NK-92 (cell line): ENCODE measurements around the gene HCFC1.

Source experiments
- DNase-seq: peaks from one replicate; lab custom pipeline; 2025; ENCODE audit not compliant: unreplicated experiment; lab: John Stamatoyannopoulos, UW

The HCFC1 gene

DNA sequence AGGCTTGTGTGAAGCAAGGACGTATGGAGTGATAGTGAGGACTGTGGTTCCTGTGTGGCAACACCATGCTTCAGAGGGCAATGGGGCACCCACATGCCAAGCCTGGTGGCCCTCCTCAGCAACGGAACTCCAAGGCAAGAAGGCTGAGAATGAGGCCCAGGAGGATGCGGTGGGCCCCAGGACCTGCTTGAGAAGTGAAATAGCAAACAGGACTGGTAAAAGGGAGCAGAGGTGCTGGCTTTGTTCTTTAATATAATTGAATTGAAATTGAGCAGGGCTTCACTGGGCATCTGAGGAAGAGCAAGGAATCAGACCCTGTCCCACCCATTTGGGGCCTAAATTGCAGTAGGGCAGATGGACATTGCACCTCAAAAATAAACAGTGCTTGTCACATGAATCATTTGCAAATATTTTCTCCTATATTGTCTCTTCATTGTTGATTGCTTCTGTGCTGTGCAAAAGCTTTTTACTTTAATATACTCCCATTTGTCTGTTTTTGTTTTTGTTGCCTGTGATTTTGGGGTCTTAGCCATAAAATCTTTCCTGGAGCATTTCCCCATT lies 3.2 kb upstream of the HCFC1 start:
- no peak for DNase-seq

- DNase-seq = no peak
Measured at GRCh38 chrX:153974003-153974725, 2.5 kb upstream of the HCFC1 start.

DNA sequence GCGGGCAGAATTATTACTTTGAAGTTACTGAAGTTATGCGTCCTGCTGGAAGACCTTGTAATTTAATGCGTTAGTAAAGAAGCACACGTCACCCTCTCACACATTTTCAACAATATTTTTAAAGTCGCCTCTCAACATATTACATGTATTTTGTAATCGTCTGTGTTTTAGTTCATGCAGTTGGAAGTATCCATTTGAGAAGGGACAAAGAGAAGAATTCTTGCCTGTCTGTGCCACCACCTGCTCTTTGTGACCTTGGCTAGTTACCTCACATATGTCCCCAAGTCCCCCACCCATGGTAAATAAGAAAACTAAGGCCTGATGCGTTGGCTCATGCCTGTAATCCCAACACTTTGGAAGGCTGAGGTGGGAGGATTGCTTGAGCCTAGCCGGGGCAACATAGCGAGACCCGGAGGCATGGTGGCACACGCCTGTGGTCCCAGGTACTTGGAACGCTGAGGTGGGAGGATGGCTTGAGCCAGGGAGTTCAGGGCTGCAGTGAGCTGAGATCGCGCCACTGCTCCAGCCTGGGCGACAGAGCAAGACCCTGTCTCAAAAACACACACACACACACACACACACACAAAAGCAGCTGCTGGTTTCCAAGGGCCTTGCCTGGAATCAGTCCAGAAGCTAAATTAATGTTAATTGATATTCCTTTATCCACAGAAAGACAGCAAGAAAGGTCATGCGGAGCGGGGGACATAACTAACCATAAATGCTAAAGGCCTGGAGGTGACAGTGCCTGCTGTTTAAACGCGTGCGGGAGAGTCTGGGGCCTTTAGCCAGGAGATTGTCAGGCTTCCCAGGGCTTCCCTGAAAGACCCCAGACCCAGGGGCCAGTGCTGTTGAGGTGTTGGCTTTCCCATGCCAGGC lies 1.7 kb upstream of the HCFC1 start:
- DNase-seq = no peak

DNA sequence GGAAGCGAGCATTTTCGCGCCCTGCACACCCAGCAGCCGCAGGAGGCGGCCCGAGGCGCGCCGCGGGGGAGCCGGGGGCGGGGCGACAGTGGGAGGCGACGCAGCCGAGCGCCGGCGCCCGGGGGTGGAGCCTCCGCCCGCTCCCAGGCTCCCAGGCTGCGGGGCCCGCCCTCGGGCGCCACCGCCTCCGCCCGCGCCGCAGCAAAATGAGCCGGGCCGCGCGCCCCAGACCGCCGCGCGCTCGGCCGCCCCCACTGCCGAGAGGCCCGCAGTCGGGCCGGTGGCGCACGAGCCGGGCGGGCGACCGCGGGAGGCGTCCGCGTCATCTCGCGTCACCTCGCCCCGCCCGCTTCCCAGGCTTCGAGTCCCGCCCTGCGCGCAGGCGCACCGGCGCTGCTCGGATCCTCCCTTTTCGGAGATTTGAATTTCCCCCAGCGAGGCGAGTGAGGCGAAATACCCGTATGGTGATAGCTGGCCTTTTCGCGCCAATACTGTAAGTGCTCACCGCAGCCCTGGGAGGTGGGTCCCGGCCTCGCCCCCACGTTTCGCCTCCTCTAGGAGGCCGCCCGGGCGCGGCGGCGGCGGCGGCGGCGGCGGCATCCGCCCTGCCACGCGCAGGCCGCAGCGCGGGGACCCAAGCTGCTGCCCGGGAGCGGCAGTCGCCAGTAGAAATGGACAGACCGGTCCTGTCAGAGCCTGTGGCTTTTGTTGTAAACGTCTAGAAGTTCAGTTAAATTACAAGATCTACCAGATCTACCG lies 929 bp upstream of the HCFC1 start, which contains the start of gene TMEM187:
TMEM187 (plus strand) TSS at position 387 of the 759 bp plus-strand sequence. CDS start 9,309 bp downstream, outside the sequence.
- peak; percentile 39 for DNase-seq

DNA sequence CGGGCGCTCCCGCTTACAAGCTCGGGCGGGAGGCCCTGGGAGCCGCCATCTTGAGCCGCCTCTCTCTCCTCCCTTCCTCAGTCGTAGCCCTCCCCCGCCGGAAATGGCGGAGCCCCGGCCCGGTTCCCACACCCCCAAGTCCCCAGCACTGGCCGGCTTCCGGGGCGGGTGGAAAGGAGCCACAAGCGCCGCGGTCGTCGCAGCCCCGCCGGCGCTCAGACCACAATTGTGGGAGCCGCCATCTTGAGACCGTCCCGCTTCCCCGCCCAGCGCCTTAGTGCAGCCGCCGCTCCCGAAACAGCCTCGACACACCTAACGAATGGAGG lies 531 bp downstream of the HCFC1 start:
- no peak for DNase-seq

GRCh38 chrX:153970357-153971123 lies 1.1 kb downstream of the HCFC1 start:
- no peak for DNase-seq

GRCh38 chrX:153969904-153970356 lies 1.7 kb downstream of the HCFC1 start:
- no peak for DNase-seq

DNA sequence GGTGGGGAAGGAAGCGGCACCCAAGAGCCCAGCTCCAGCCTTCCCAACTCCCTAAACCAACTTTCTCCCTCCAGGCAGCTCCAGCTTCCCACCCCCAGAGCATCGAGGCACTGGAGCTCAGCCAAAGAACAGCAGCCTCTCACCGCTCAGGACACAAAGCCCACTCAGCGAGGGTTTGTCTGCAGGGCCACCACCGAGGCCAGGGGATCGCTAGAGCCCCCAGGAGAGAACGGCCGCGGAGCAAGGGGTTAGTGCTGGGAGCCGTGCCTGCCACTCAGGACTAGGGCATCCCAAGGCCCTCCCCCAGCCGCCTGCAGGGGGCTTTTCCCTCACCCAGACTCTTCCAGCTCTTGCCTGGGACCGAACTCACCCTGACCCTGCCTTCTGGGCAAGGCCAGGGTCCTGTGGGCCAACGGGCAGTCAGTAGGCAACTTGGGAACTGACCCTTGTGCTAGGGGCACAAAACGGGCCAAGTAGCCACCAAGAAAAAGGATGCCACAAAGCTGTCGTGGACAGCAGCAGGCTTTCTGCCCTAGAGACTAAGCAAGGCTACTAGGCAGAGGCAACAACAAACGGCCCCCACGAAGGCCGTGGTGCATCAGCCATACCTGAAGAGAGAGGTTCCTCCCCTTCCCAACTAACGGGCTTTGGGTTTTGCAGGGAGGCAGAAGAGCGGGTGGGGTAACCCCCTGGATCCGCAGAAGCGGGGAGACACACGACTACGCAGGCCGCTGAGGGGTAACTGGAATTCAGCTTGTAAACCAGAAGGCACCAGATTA lies 2.3 kb downstream of the HCFC1 start:
- no peak for DNase-seq

GRCh38 chrX:153968754-153969124 lies 2.9 kb downstream of the HCFC1 start:
- DNase-seq = no peak

DNA sequence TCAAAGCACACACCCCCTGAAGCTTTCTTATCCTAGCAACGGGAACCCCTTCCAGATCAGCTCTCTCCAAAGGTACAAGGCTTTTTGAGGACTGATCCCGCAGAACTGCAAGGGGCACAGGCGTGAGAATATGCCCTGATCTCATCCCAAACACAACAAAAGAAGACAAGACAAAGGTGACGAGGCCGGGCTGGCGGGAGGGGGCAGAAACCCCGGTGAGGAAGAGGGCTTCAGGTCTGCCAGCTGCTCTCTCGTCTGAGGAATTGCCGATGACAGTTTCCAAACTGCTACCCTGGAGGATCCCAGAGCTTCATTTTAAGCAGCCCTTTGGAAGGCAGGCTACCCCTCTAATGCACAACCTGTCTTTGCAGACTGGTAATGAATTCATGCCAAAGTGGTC lies 3.4 kb downstream of the HCFC1 start:
- DNase-seq = no peak

DNA sequence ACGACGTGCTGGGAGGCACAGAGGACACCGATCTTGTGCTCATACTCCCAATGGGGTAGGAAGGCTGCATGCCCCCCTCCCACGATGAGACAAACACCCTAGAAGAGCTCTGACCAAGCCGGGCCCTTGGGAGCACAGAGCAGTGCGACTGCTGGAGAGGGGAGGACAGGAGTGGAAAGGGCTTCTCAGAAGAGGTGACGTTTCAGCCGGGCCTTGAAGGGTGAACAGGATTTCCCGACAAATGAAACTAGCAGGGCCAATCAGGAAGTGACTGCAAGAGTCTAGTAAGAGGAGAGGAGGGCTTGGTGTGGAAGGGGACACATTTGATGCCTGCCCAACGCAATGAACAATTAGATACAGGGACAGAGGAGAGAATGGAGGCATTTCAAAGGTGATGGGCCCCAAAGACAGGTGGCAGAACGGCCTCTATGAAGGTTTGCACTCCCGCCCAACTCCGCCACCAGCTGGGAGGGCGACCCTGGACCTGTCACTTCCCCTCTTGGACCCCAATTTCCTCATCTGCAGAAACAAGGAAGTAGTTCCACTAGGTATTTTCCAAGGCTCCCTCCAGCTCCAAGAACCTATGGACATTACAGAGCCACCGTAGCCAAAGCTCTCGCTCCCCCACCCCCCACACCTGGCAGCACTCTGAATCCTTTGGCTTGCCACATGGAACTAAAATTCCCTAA lies 3.9 kb downstream of the HCFC1 start:
- DNase-seq = no peak

GRCh38 chrX:153966841-153967535 lies 4.6 kb downstream of the HCFC1 start:
- DNase-seq = no peak

GRCh38 chrX:153966283-153966688 lies 5.3 kb downstream of the HCFC1 start:
- no peak for DNase-seq

- DNase-seq = no peak
Measured at GRCh38 chrX:153965406-153965805, 6.2 kb downstream of the HCFC1 start.

DNA sequence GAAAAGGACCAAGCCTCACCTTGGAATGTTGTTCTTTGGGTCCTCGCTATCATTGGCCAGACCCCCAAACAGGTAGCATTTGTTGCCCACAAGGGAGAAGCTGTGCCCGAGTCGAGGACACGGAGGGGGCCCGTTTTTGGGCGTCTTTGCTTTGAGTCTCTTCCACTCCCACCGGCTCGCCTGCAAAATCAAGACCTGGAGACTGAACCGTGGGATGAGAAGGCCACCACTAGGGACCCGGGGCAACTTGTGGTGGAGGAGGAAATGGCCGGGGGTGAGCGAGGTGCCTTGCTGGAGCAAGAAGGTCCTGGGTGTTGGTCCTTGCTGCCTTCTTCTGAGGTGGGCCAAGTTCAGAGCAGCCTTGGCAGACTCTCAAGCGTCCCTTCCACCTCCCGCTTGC lies 7.5 kb downstream of the HCFC1 start:
- no peak for DNase-seq

DNA sequence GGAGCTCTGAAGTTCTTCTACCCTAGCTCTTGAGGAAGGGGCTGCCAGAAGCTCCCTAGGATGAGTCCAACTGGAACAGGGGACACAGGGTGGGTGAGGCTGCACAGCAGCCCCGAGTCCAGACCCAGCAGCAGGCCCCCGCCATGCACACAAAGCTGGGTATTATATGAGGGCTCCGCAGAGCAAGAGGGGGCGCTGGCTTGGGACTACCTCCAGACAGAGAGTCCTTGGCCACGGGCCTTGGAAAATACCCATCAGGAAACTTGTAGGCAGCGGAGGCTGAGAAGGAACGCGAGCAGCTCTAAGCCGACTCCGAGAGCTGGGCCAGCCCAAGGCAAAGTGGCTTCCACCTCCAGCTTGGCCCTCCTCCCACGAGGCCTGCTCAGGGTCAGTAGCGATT lies 8.1 kb downstream of the HCFC1 start:
- no peak for DNase-seq

- DNase-seq = no peak
Measured at GRCh38 chrX:153961292-153961691, 10.3 kb downstream of the HCFC1 start.

DNA sequence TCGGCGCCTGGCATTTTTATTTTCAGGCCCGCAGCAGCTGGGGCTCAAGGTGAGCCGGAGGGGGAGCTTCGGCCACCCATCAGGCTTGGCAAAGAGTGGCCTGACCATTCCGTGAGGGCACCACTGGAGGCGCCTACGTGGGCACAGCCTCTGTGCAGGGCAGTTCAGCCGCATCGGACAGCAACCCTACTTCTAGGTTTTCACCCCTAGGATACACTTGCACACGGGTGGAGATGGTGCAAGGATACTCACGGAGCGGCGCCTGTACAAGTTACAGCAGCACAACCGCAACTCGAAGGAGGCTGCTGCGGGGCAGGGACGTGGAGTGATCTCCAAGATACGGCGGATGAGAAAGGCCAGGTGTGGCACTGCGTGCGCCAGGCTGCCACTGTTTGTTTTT lies 10.8 kb downstream of the HCFC1 start:
- DNase-seq = no peak

- DNase-seq = no peak
Measured at GRCh38 chrX:153960077-153960476, 11.5 kb downstream of the HCFC1 start.
